Natural killer cell treated with Interleukin-12 subunit alpha and Interleukin-12 subunit beta and Interleukin-15 and Interleukin-18, amount 100 ng/mL, for 72 hours (primary cell): ENCODE data around the gene MACC1. TPM values are rescaled to one million over a fixed set of nuclear protein-coding genes. Genes with fewer than 3 reads are reported as not detected.
A peak's percentile ranks its signal among the peaks of the same experiment; 100 is the strongest.

Source experiments
- ATAC-seq, 2 donors: fragments of 150-1000 bp; cut with Tn5 transposase in 1 of 2; sonication (Bioruptor Pico), chemical (Tn5 transposase) in 1 of 2; 2 replicates each; pipeline ENCODE4 v1.10.0; 2021
- DNase-seq: peaks from one replicate; pipeline ENCODE4 v3.0.0; 2022; ENCODE audit warnings: low spot score
- H3K27ac Mint-ChIP-seq, 2 donors: 1 replicate in 1 of 2; 2 replicates in 1 of 2; pipeline ENCODE4 v1.8.0; 2022; ENCODE audit warnings: mixed read lengths in 2 of 2, mild to moderate bottlenecking in 1 of 2, moderate library complexity in 1 of 2
- H3K27me3 Mint-ChIP-seq, 2 donors: 1 replicate in 1 of 2; 2 replicates in 1 of 2; pipeline ENCODE4 v1.8.0; 2022; ENCODE audit warnings: mixed read lengths in 2 of 2
- H3K36me3 Mint-ChIP-seq: one replicate; pipeline ENCODE4 v1.8.0; 2022; ENCODE audit warnings: mixed read lengths
- H3K4me1 Mint-ChIP-seq, 2 donors: 1 replicate in 1 of 2; 2 replicates in 1 of 2; pipeline ENCODE4 v1.8.0; 2022; ENCODE audit warnings: low read depth in 2 of 2, mixed read lengths in 2 of 2, mild to moderate bottlenecking in 1 of 2
- H3K4me3 Mint-ChIP-seq: one replicate; pipeline ENCODE4 v1.8.0; 2022; ENCODE audit warnings: mixed read lengths
- H3K9me3 Mint-ChIP-seq: 2 replicates; pipeline ENCODE4 v1.8.0; 2022; ENCODE audit warnings: mixed read lengths
- total RNA-seq, 2 donors: library from RNA; stranded (reverse); gene quantifications; one replicate each; pipeline ENCODE4 v1.2.3, GENCODE V29; 2022

Gene MACC1
- total RNA-seq, 2 donors from 2014 or later = 2.6 to 5.5 TPM

DNA sequence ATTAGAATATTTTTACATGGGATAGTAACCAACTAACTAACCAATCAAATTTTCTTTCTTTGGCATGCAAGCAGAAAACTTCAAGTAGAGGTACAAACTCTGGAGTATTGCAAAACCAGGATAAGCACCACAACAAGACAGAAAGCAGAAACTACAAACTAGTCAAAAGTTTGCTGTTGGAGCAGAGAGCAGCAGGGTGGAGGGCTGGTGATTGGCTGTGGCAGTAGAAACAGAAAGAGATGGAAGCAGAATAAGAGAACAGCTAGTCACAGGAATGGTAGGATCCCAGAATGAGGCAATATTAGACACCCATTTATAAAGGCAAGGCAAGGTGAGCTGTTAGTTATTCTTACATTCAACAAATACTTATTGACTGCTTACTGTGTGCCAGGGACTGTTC lies 6.8 kb upstream of the MACC1 start:
- peaks cover 24 to 44% of the 10 kb centered on the region in 2 donors for H3K4me1 Mint-ChIP-seq
- no peak overlapping the region for H3K4me3 Mint-ChIP-seq
- H3K9me3 Mint-ChIP-seq = peaks cover 9% of the 10 kb centered on the region
- H3K27ac Mint-ChIP-seq = no peak overlapping the region
- no peaks in the 10 kb centered on the region for H3K36me3 Mint-ChIP-seq
- ATAC-seq (no peak), DNase-seq (no peak)
- no peaks in the 10 kb centered on the region for H3K27me3 Mint-ChIP-seq

- Mint-ChIP-seq H3K4me3 (no peak overlapping the region), H3K27me3 (no peaks in the 10 kb centered on the region), H3K9me3 (peaks cover 9% of the 10 kb centered on the region), H3K27ac (no peak overlapping the region), H3K36me3 (no peaks in the 10 kb centered on the region), H3K4me1 (peaks cover 30 to 50% of the 10 kb centered on the region in 2 donors)
- DNase-seq = no peak
- ATAC-seq = no peak
These were observed 6.2 kb upstream of the MACC1 start for GRCh38 chr7:20223356-20223755.

DNA sequence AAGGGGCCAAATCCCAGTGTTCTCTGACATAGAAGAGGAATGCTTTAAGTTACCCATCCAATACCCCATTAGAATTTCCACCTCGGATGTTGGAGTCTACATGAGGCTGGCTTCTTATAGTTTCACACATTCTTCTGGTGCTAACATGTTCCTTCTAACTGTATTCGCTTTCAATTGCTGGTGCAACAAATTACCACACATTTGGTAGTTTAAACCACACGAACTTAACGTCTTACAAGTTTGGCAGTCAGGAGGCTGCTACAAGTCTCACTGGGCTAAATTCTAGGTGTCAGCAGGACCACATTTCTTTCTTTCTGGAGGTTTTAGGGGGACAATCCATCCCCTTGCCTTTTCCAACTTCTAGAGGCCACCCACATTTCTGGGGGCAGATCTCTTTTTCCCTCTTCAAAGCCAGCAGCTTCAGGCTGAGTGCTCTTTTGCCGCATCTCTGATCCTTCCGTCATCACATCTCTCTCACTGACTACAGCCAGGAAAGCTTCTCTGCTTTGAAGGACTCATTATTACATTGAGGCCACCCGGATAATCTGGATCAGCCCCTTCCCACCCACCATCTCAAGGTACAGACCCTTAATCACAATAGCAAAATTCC lies 5.1 kb upstream of the MACC1 start:
- Mint-ChIP-seq H3K4me3 (peak overlapping the region; percentile 43), H3K36me3 (no peaks in the 10 kb centered on the region)

DNA sequence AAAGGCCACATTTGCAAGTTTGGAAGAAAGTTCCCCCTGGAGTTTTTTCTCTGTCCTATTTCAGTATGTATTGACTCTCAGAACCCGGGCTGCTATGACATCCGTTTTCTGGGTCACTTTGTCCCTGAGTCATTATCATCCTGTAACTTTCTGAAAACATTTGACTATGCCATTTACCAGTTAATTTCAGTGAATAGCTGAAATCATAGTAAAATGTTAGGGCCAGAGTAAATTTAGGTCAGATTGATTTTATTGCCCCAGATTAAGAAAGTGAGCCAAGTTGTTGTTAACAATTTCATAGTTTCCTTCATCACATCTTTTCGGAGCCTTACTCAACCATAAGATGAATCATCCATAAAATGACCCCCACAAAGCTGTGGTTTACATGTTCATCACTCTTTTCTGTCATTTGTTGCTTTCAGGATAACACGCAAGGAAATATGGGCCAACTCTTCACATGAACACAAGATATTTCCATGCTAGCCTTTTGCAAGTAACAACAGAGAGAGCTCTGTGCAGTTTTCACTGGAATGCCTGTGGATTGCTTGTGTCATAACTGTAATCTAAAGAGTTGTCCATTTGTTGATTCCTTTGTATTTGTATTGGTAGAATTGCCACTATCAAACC lies 3.9 kb upstream of the MACC1 start:
- Mint-ChIP-seq H3K9me3 (peaks cover 7% of the 10 kb centered on the region), H3K4me3 (peak overlapping the region; percentile 59), H3K27me3 (no peaks in the 10 kb centered on the region), H3K27ac (peak overlapping the region; percentile 86), H3K36me3 (no peaks in the 10 kb centered on the region), H3K4me1 (peaks cover 30 to 50% of the 10 kb centered on the region in 2 donors)
- ATAC-seq (peak; percentile 46 to 69), DNase-seq (no peak)

More for the DNA sequence above, 5.1 kb upstream of the MACC1 start:
- Mint-ChIP-seq H3K27me3 (no peaks in the 10 kb centered on the region), H3K9me3 (peaks cover 9% of the 10 kb centered on the region), H3K4me1 (peaks cover 32 to 54% of the 10 kb centered on the region in 2 donors), H3K27ac (peak overlapping the region; percentile 36 to 86)
- DNase-seq (no peak), ATAC-seq (peak in 1 of 2 donors; percentile 22)

- Mint-ChIP-seq H3K27me3 (no peaks in the 10 kb centered on the region), H3K9me3 (peaks cover 3% of the 10 kb centered on the region), H3K4me1 (peaks cover 25 to 44% of the 10 kb centered on the region in 2 donors), H3K27ac (peak overlapping the region; percentile 86), H3K36me3 (no peaks in the 10 kb centered on the region), H3K4me3 (peak overlapping the region; percentile 59)
- DNase-seq = no peak
- ATAC-seq = no peak
These were observed 3.1 kb upstream of the MACC1 start for GRCh38 chr7:20220293-20220761.

- Mint-ChIP-seq H3K36me3 (no peaks in the 10 kb centered on the region), H3K4me3 (peak overlapping the region; percentile 59), H3K4me1 (peaks cover 25 to 44% of the 10 kb centered on the region in 2 donors), H3K9me3 (no peaks in the 10 kb centered on the region), H3K27ac (peak overlapping the region; percentile 86), H3K27me3 (no peaks in the 10 kb centered on the region)
- ATAC-seq (peak; percentile 84 to 88), DNase-seq (peak; percentile 71)
These were observed 2.5 kb upstream of the MACC1 start for GRCh38 chr7:20219446-20220292.

DNA sequence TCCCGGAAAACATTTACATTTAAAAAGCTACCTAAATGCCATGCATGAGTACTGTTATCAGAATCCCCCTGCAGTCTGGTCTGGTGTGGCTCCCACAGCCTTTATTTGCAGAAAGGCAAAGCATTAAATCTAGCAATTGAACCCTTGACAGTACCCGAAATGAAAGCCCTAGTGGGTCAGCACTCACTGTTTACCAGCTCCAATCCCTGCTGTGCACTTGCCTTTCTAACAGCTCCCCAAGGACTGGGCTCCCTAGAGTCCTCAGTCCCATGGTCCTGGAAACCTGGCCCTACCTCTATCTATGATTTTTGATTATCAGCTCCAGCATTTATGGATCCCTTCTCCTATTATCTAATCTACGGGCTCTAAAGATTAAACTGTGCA lies 1.9 kb upstream of the MACC1 start:
- H3K27ac Mint-ChIP-seq = peak overlapping the region; percentile 86

DNA sequence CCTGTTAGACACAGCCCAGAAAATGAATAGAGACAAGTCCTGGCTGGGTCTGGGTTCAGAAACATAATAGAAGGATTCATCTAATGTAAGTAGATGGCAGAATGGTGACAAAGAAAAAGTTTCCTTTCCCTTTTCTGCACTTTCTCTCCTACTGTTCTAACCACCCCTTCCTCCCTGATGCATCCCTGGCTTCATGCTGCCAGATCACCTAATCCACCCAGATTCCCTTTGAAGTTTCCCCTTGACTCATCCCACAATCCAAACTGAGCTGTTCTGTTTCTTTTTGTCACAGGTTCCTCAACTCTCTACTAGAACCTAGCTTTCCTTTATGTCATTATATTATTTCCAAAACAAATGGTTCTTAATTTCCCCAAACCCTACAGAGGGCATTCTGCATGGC lies 1.1 kb upstream of the MACC1 start:
- peaks cover 25 to 39% of the 10 kb centered on the region in 2 donors for H3K4me1 Mint-ChIP-seq
- ATAC-seq (no peak), DNase-seq (no peak)
- H3K4me3 Mint-ChIP-seq = peak overlapping the region; percentile 5
- no peaks in the 10 kb centered on the region for H3K27me3 Mint-ChIP-seq
- H3K36me3 Mint-ChIP-seq = no peaks in the 10 kb centered on the region
- no peaks in the 10 kb centered on the region for H3K9me3 Mint-ChIP-seq
- H3K27ac Mint-ChIP-seq = peak overlapping the region; percentile 86

More for the DNA sequence above, 1.9 kb upstream of the MACC1 start:
- peak overlapping the region; percentile 59 for H3K4me3 Mint-ChIP-seq
- no peaks in the 10 kb centered on the region for H3K36me3 Mint-ChIP-seq
- ATAC-seq (no peak), DNase-seq (no peak)
- peaks cover 25 to 44% of the 10 kb centered on the region in 2 donors for H3K4me1 Mint-ChIP-seq
- H3K9me3 Mint-ChIP-seq = no peaks in the 10 kb centered on the region
- H3K27me3 Mint-ChIP-seq = no peaks in the 10 kb centered on the region

GRCh38 chr7:20216406-20217036 lies 663 bp downstream of the MACC1 start:
- Mint-ChIP-seq H3K27me3 (no peaks in the 10 kb centered on the region), H3K4me3 (no peak overlapping the region), H3K27ac (no peak overlapping the region), H3K36me3 (no peaks in the 10 kb centered on the region), H3K9me3 (no peaks in the 10 kb centered on the region), H3K4me1 (peaks cover 19 to 33% of the 10 kb centered on the region in 2 donors)
- ATAC-seq (no peak), DNase-seq (no peak)

- no peak overlapping the region for H3K4me3 Mint-ChIP-seq
- DNase-seq (no peak), ATAC-seq (no peak)
- no peak overlapping the region for H3K27ac Mint-ChIP-seq
- no peaks in the 10 kb centered on the region for H3K9me3 Mint-ChIP-seq
- H3K4me1 Mint-ChIP-seq = peaks cover 15 to 20% of the 10 kb centered on the region in 2 donors
- no peaks in the 10 kb centered on the region for H3K36me3 Mint-ChIP-seq
- no peaks in the 10 kb centered on the region for H3K27me3 Mint-ChIP-seq
These were observed 2.1 kb downstream of the MACC1 start for GRCh38 chr7:20214921-20215669.

DNA sequence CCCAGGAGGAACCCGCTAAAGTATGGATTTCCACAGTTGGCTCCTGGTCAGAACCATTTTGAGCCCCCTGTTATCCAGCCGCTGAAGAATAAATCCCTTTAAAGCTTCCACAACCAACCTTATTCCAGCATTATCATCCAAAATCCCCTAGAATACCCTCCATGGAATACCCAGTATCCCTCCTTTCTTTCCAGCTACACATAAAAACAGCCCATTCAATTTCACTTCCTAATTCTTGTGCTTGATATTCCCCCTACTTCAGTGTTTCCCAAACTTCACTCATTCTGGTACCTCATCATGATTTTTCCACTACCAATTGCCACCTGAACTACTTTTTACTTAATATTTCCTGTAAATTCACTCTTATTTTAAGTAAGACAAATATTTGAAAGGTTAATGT lies 3.1 kb downstream of the MACC1 start:
- no peak for ATAC-seq

GRCh38 chr7:20213378-20213777 lies 3.8 kb downstream of the MACC1 start:
- no peak for ATAC-seq
- Mint-ChIP-seq H3K27me3 (no peaks in the 10 kb centered on the region), H3K9me3 (no peaks in the 10 kb centered on the region), H3K4me1 (peaks cover 2 to 4% of the 10 kb centered on the region in 2 donors), H3K27ac (no peak overlapping the region), H3K36me3 (peaks cover under 1% of the 10 kb centered on the region), H3K4me3 (no peak overlapping the region)
- DNase-seq = no peak

More for the DNA sequence above, 3.1 kb downstream of the MACC1 start:
- Mint-ChIP-seq H3K27me3 (no peaks in the 10 kb centered on the region), H3K27ac (no peak overlapping the region), H3K4me3 (no peak overlapping the region), H3K4me1 (peaks cover 7 to 10% of the 10 kb centered on the region in 2 donors), H3K36me3 (no peaks in the 10 kb centered on the region), H3K9me3 (no peaks in the 10 kb centered on the region)
- DNase-seq = no peak

- no peak for DNase-seq
- Mint-ChIP-seq H3K36me3 (peaks cover 9% of the 10 kb centered on the region), H3K27me3 (peaks cover 0 to under 1% of the 10 kb centered on the region in 2 donors), H3K4me3 (no peak overlapping the region), H3K27ac (no peak overlapping the region), H3K4me1 (no peaks in the 10 kb centered on the region), H3K9me3 (peaks cover 6% of the 10 kb centered on the region)
- no peak for ATAC-seq
These were observed 5.8 kb downstream of the MACC1 start for GRCh38 chr7:20211376-20211775.
